HG03575 (cell line): ENCODE data around the gene MAP3K8.
"Not testable (repeated sequence)": the region's sequence is repeated elsewhere in the genome, so short reads cannot be mapped to it uniquely, and the experiment has no call there.

Experiments used
- ATAC-seq: cut with Tn5 transposase; IDR thresholded peaks from one replicate; pipeline ENCODE4 v1.9.1; 2021; ENCODE audit not compliant: unreplicated experiment, insufficient number of reproducible peaks, low FRiP score; ENCODE audit errors: extremely low read depth

Gene MAP3K8

DNA sequence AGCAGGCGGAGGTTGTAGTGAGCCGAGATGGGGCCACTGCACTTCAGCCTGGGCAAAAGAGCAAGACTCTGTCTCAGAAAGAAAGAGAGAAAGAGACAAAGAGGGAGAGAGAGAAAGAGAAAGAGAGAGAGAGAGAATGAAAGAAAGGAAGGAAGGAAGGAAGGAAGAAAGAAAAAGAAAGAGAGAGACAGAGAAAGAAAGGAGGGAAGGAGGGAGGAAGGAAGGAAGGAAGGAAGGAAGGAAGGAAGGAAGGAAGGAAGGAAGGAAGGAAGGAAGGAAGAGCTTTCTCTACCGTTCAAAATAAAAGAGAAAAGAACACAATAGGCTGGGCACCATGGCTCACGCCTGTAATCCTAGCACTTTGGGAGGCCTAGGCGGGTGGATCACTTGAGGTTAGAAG, 41.5 kb downstream of the MAP3K8 start:
- ATAC-seq: not testable (repeated sequence)

DNA sequence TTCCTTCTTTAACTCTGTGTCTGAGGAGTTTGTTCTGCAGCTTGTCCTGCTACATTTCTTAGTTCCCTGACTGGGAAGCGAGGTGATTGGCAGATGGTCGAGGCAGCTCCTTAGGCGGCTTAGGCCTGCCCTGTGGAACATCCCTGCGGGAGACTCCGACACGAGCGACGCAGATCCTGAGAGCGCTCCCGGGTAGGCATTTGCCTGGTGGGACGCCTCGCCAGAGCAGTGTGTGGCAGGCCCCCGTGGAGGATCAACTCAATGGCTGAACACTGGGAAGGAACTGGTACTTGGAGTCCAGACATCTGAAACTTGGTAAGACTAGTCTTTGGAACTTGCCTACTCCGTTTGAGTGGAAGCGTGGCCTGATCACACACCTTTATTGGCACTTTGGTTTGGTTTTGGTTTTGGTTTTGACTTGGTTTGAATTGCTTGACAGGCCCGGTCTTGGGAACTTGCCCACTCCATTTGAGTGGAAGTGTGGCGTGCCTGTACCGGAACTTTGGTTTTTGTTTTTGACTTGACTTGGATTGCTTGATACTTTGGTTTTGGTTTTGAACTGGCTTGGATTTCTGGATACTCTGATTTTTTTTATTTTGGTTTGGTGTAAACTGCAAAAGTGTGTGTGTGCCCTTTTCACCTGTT, 42.6 kb downstream of the MAP3K8 start:
- no peak for ATAC-seq

GRCh38 chr10:30479513-30479912, 45.5 kb downstream of the MAP3K8 start:
- ATAC-seq: not testable (repeated sequence)

GRCh38 chr10:30481603-30482002, 47.6 kb downstream of the MAP3K8 start:
- no peak for ATAC-seq

DNA sequence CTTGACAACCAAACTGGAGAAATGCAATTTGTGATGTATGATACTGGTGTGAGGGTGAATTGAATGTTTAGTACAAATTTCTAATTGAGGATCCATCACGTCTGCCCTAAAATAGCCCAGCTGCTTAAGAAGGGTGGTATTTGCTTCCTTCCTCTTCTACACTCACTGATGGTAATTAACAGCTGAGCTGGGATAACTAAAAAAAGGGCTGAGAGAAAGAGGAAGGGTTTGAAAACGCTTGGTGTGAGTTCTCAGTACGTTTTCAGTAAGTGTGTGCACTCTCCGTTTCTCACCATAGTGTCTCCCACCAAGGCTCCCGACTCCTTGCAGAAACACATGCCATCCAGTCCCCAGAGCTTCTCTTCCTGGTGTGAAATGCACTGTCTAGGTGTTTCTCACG, 54.3 kb downstream of the MAP3K8 start:
- no peak for ATAC-seq

DNA sequence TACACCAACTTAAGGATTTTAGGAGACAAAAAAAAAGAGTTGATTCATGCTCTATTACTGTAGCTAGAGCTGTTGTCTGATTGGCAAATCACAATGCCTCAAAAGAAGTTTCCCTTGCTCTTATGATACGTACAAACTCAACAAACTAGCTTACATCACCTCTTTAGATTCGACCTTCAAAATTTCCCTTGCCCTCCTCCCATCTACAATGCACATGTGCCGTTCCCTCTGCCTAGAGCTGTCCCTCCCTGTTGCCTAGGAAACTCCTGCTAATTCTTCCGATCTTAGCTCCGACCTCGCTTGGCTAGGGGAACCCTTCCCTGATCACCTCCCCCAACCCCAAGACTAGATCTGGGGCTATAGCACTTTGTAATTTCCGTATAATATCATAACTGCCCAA, 55.4 kb downstream of the MAP3K8 start:
- no peak for ATAC-seq

DNA sequence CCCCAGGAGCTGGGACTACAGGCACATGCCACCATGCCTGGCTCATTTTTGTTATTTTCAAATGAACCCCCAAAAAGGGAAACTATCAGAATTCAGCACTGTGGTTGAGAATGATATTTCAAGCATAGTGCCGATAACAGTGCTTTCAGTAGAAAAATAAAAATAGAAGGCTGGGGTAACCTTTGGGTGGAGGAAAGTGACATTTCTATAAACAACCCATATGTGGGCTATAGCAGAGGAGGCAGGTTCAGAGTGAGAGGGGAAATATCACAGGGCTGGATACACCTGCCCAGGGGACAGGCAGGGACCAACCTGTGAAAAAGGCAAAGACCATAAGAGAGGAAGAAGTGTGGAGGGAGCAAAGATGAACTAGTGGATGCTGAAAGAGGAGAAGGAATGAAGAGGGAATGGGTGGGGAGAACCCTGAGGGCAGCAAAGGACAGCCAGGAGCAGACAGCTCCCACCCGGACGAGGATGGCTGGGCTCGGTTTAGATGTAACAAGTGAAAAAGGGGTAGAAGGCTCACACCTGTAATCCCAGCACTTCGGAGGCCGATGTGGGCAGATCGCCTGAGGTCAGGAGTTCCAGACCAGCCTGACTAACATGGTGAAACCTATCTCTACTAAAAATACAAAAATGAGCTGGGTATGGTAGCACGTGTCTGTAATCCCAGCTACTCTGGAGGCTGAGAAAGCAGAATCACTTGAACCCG, 56.5 kb downstream of the MAP3K8 start:
- no peak for ATAC-seq

DNA sequence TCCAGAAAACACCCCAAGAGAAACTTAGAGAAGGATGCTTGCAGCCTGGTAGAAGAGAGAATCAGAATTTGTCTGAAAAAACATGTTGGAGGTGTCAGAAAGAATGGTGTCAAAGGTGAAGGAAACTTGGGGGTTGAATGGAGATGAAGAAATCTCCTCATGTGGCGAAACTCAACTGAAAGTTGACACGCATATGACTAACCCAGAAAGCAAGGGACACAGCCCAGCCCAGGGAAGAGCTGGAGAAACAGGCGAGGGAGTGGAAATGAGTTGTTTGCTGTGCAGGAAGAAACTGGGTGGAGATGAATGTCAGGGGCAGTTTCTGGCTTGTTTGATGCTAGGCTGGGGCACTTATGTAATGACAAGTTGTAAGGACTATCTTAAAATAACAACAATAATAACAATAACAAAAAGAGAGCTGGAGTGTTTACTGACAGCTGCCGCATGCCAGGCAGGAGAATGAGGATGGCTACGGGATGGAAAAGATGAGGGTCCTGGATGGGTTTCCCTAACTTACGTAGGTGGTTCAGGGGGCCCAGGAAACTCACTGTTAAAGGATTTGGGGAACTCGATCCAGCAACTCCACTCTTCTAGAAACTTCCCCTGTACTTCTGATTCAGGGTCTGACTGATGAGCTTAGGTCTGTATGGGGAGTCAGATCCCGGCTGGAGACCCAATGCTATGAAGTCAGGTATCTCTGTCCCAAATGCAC, 57.4 kb downstream of the MAP3K8 start:
- no peak for ATAC-seq

DNA sequence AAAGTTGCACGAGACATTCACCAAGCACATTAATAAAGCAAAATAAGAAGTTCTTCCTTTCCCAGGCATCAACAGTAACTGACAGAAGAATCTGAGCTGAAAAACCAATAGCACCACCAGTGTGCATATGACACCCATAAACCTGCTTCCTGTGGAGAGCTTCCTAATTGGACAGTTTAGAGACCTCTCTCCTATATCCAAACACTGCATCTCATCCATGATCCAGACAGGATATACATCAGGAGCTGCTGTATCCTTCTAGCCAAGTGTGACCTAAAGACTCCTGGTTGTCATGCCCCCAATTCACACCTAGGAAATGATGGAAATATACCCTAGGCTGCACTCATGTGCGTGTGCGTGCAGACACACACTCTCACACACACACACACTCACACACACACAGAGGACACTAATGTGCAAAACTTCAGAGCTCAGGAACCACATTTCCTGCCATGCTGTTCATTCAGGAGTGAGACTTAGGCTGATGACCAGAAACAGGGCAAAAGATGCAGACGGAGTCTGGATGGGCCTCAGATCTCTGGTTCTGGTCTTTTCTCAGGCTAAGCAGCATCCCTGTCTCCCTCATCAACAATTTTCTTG, 58.0 kb downstream of the MAP3K8 start:
- no peak for ATAC-seq

- no peak for ATAC-seq
These were observed 59.9 kb downstream of the MAP3K8 start for GRCh38 chr10:30493609-30494530.

DNA sequence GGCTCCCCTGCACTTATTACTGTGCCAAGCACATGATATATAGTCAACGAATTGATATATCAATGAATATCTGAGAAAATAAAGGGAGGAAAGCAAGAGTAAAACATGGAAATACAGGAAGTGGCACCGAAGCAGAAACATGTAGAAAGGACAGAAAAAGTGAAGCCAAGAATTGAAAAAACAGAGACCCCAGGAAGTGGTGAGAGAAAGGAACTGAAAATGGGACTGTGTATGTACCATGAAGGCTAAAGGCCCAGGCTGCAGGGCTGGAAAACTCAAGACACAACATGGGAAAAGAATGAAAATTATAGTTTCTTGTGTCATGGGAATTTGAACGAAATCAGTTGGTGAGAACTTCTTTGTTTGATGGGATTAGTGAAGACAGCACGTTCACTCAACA, 60.6 kb downstream of the MAP3K8 start:
- ATAC-seq: no peak

DNA sequence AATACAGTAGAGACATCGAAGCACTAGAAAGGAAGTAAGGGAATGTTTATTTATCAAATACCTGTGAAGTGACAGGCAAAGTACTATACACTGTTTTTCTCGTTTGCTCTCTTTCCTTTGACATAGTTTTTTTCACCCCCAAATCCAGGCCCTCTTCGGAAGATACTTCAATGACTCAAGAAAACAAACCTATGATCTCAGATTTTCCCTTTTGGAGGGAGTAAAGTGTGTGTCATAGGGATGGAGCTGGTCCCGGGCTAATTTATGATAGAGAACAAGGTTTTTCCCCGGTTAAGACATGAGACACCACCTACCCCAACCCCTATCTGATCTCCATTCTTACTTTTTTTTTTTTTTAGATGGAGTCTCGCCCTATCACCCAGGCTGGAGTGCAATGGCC, 61.7 kb downstream of the MAP3K8 start:
- ATAC-seq: no peak

GRCh38 chr10:30499816-30500215, 65.8 kb downstream of the MAP3K8 start:
- ATAC-seq: no peak

GRCh38 chr10:30500534-30500933, 66.5 kb downstream of the MAP3K8 start:
- no peak for ATAC-seq

DNA sequence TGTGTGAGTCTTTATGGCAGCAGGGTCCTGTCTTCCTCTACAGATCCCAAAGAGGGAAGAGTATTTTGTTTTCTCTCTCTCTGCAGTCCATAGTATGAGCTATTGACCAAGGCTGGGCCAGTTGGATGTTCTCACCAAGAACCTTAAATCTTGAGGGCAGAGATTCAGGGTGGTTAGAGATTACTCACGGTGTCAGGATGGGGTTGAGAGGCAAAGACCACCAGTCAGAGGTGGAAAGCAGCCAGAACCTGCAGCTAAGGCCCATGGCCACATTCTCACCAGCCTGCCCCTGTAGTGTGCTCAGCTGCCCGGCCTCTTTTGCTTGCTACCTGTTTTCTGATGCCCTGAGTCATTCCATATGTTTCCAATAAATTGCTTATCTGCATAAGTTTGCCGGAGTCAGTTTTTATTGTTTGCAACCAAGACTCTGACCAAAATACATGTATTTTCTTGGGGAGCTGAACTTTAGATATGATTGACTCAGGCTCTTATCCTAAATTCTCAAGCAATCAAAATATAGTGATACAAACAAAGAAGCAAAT, 67.0 kb downstream of the MAP3K8 start:
- no peak for ATAC-seq

GRCh38 chr10:30502266-30503060, 68.5 kb downstream of the MAP3K8 start:
- ATAC-seq: peak; percentile 37

GRCh38 chr10:30503700-30504266, 69.8 kb downstream of the MAP3K8 start:
- ATAC-seq: no peak
